Measurements from ENCODE around the gene C10orf105.

DNA sequence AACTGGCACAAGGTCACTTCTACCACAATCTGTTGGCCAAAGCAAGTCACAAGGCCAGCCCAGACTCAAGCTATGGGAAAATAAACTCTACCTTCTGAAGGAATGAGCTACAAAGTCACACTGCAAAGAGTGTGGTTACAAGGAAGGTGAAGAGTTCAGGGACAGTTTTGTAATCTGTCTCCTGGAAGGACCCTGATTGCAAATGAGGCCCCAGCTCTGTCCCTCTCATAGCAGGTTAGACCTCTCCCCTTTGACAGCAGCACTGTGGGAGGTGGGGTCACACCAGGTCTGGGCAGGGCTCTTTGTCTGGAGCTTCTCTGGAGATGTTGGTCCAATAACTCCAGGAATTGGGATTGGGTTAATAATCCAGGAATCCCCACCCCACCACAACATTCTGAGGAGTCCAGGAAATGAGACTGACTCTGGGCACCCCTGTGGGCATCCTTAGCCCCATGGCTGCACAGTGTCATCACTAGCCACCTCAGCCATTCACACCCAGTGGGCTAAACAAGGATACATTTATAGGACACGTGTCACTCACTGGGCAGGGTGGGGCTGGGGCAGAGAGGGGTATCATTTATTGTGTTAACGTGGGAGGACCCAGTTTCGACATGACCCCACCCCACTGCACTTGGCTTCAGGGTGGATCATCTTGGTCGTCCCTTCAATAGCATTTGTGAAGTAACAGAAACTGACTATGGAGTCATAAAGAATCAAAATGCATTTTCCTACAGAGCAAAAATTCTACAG is 23.7 kb upstream of the C10orf105 start:
- TF ChIP-seq EZH2 (IDR thresholded peaks at IDR 0.05): no peak
- TF ChIP-seq POLR2AphosphoS5 (IDR thresholded peaks at IDR 0.05; ENCODE audit: borderline replicate concordance, low read depth, low read length): no peak

All from SK-N-MC (cell line).